Fibroblast of mammary gland (primary cell): Measurements from ENCODE around the gene ULBP3.
A peak's percentile ranks its signal among the peaks of the same experiment; 100 is the strongest.
"Not testable (repeated sequence)": the region's sequence is repeated elsewhere in the genome, so short reads cannot be mapped to it uniquely, and the experiment has no call there.

Experiments used
- DNase-seq: peaks from one replicate; pipeline ENCODE4 v3.0.0-alpha.2; 2010; ENCODE audit warnings: low read depth
- H3K4me3 ChIP-seq: 2 replicates; pipeline ENCODE4 v1.5.1; 2011; ENCODE audit warnings: low read depth, mild to moderate bottlenecking, low read length, moderate library complexity; ENCODE audit not compliant: control insufficient read depth
- CTCF ChIP-seq: conservative IDR thresholded peaks from 2 replicates; pipeline ENCODE4 v1.5.1; 2011; ENCODE audit warnings: low read depth, low read length, inconsistent platforms; ENCODE audit not compliant: control insufficient read depth, insufficient read depth

Gene ULBP3

DNA sequence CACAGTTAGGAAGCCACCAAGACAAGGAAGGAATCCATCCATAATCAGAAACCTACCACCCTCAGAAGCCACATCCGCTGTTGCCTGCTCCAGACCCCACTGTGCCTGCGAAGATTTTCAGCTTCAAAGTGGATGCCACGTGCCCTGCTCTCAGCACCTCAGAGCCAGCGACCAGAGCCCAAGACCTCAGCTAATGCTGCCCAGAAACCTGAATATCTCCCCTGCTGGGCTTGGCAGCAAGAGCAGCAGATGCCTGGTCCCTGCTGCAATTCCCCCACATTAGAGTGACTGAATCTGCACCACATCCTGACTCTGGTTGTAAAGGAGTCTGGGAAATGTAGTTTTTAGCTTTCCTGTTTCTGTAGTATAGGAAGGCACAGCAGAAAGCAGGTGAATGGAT is 10.7 kb upstream of the ULBP3 start:
- DNase-seq: no peak
- no peak overlapping the region for H3K4me3 ChIP-seq
- no peak for TF ChIP-seq CTCF

GRCh38 chr6:150078788-150079187 is 9.9 kb upstream of the ULBP3 start:
- DNase-seq: no peak
- no peak overlapping the region for H3K4me3 ChIP-seq
- no peak for TF ChIP-seq CTCF

DNA sequence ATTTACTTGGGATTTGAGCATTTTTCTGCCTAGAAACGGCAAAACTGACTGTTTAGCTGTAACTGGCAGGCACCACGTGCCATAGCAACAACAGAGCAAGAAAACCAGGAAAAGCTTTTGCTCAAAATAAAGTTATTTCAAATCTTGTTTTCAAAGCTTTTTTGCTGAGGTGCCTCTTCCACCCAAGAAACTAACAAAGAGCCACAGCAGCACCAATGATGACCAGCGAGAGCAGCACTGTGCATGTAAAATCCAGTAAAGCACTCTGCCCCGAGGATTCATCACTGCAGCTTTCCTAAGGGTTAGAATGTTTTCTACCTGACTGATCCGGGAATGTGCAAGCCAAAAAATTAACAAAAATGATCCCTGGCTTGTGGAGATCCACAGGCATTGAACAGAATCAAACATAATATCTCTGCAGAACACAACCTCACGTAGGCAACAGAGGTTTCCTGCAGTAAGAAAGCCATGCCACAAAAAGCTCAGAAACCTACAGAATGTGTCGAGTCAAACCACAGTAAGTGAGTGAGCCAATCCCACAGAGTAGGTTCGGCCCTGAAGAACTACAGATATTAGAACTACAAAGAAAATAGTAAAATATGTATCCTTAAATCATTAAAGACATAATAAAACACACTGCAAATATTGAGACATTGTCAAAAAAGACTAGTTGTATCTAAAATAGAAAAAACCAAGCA is 7.4 kb upstream of the ULBP3 start:
- no peak for DNase-seq
- no peak overlapping the region for H3K4me3 ChIP-seq
- peak; percentile 13 for TF ChIP-seq CTCF

GRCh38 chr6:150075034-150075421 is 6.1 kb upstream of the ULBP3 start:
- no peak overlapping the region for H3K4me3 ChIP-seq
- no peak for TF ChIP-seq CTCF
- DNase-seq: no peak

GRCh38 chr6:150074396-150075033 is 5.6 kb upstream of the ULBP3 start:
- H3K4me3 ChIP-seq, DNase-seq: not testable (repeated sequence)

DNA sequence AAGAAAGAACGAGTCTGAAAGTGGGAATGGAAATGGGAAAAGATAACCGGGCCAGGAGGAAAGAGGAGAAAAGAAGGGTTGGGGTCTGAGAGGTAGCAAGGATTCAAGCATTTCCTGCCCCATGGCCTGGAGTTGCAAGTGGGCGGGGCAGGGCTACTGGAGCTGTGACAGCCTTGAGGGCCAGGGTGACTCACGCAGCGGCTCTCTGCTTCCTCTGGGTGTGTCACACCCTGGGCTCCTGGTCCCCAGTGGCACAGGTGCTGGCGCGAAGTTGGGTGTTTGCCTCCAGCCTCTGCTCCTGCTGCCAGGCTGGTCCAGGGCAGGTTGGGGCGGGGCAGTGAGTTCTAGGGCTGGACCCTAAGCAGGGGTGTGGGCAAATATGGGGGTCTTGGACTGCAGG is 3.3 kb upstream of the ULBP3 start:
- TF ChIP-seq CTCF: no peak
- DNase-seq: peak; percentile 56

GRCh38 chr6:150070236-150070818 is 1.4 kb upstream of the ULBP3 start:
- no peak for DNase-seq
- TF ChIP-seq CTCF: no peak
- no peak overlapping the region for H3K4me3 ChIP-seq

More for the DNA sequence above, 3.3 kb upstream of the ULBP3 start:
- no peak overlapping the region for H3K4me3 ChIP-seq
